Astrocyte (in vitro differentiated cells and primary cell): ENCODE data around the gene KRTAP1-4.

Experiments used
- EZH2 ChIP-seq: IDR thresholded peaks from 2 replicates; pipeline ENCODE4 v1.6.1; 2012; ENCODE audit warnings: mild to moderate bottlenecking, low read length, inconsistent platforms; ENCODE audit not compliant: insufficient read depth
- TF ChIP-seq, protein P1 (sequence below): IDR thresholded peaks from 2 replicates; pipeline ENCODE4 v1.5.1; 2011; ENCODE audit warnings: low read depth, mild to moderate bottlenecking, inconsistent platforms, low read length, moderate library complexity; ENCODE audit not compliant: insufficient read depth

DNA sequence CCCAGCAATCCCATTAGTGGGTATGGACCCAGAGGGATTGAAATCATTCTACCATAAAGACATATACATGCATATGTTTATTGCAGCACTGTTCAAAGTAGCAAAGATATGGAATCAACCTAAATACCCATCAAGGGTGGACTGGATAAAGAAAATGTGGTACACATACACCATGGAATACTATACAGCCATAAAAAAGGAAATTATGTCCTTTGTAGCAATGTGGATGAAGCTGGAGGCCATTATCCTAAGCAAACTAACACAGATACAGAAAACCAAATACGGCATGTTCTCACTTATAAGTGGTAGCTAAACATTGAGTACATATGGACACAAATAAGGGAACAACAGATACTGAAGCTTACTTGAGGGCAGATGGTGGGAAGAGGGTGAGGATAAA, 27.6 kb upstream of the KRTAP1-4 start:
- TF ChIP-seq, protein P1, sequence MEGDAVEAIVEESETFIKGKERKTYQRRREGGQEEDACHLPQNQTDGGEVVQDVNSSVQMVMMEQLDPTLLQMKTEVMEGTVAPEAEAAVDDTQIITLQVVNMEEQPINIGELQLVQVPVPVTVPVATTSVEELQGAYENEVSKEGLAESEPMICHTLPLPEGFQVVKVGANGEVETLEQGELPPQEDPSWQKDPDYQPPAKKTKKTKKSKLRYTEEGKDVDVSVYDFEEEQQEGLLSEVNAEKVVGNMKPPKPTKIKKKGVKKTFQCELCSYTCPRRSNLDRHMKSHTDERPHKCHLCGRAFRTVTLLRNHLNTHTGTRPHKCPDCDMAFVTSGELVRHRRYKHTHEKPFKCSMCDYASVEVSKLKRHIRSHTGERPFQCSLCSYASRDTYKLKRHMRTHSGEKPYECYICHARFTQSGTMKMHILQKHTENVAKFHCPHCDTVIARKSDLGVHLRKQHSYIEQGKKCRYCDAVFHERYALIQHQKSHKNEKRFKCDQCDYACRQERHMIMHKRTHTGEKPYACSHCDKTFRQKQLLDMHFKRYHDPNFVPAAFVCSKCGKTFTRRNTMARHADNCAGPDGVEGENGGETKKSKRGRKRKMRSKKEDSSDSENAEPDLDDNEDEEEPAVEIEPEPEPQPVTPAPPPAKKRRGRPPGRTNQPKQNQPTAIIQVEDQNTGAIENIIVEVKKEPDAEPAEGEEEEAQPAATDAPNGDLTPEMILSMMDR: no peak
- no peak for TF ChIP-seq EZH2
